ENCODE results near the gene PLSCR3. TPM values are rescaled to one million over a fixed set of nuclear protein-coding genes. Genes with fewer than 3 reads are reported as not detected.

PLSCR3 gene
- total RNA-seq, 4 donors from 2014 or later: 0.77 to 42.6 (median 17.6) TPM

DNA sequence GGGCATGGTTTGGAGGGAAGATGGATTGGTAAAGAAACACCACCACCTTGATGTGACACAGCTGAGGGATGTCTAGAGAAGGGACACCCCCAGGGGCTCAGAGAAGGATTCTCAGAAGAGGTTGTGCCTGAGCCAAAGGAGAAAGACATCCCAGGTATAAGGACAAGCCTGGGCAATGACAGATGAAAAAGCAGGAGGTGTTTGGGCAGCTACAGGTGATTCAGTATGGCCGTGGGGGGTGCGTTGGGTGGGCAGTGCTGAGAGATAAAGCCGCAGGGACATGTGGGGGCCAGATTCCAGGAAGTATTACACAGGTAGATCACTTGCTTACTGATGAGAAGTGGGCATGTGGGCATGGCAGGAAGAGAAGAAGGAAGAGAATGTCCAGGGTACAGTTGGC, 32.4 kb downstream of the PLSCR3 start:
- Histone ChIP-seq H3K36me3 (no peaks in the 10 kb centered on the region), H3K27me3 (no peaks in the 10 kb centered on the region), H3K4me3 (no peak overlapping the region), H3K27ac (no peak overlapping the region), H3K4me1 (no peaks in the 10 kb centered on the region), H3K9me3 (no peaks in the 10 kb centered on the region)
- no peak for TF ChIP-seq POLR2A (IDR thresholded peaks at IDR 0.05)
- TF ChIP-seq, protein P1, sequence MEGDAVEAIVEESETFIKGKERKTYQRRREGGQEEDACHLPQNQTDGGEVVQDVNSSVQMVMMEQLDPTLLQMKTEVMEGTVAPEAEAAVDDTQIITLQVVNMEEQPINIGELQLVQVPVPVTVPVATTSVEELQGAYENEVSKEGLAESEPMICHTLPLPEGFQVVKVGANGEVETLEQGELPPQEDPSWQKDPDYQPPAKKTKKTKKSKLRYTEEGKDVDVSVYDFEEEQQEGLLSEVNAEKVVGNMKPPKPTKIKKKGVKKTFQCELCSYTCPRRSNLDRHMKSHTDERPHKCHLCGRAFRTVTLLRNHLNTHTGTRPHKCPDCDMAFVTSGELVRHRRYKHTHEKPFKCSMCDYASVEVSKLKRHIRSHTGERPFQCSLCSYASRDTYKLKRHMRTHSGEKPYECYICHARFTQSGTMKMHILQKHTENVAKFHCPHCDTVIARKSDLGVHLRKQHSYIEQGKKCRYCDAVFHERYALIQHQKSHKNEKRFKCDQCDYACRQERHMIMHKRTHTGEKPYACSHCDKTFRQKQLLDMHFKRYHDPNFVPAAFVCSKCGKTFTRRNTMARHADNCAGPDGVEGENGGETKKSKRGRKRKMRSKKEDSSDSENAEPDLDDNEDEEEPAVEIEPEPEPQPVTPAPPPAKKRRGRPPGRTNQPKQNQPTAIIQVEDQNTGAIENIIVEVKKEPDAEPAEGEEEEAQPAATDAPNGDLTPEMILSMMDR (IDR thresholded peaks at IDR 0.05): no peak
- DNase-seq: no peak
- intact Hi-C loops (cut with DNase I; ENCODE audit: low total_unique reads): no loop called here

DNA sequence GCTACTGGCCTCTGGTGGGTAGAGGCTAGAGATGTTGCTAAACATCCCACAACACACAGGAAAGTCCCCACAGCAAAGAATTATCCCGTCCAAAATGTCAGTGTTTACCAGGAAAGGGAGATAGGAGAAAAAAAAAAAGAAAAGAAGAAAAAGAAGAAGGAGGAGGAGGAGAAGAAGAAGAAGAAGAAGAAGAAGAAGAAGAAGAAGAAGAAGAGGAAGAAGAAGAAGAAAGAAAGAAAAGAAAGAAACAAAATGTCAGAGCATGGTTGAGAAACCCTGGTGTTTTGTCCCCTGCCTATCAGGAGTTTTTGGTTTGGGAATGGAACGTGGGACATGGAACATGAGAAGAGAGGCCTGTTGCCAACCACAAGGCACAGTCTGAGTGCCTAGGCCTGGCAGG, 36.9 kb downstream of the PLSCR3 start:
- no peak for DNase-seq
- TF ChIP-seq, protein P1 (IDR thresholded peaks at IDR 0.05): no peak
- no peak for TF ChIP-seq POLR2A (IDR thresholded peaks at IDR 0.05)
- intact Hi-C loops (cut with DNase I; ENCODE audit: low total_unique reads): loop anchor here (10.0 kb wide), 1 partner anchor 227 kb away; the partner anchor contains the start of gene MPDU1

DNA sequence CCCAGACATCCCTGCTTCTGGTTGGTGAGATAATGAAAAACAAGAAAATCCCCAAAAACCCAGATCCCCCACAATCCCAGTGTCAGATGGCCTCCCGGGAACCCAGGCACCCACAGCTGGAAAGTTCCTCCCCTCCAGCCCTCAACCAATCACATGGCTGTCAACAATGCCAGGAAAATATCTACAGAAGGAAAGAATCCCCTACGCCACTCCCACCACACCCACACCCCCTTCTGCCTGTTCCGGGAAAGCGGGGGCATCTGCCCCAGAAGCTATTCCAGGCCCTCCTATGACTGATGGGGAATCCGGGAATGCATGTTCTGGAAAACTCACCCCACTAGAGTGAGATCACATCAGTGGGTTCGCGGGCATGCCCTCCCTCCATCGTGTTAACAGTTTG, 37.6 kb downstream of the PLSCR3 start:
- peak in 1 of 2 donors; percentile 60 for DNase-seq
- peaks cover 0 to 8% of the 10 kb centered on the region in 2 donors for H3K4me1 ChIP-seq
- H3K4me3 ChIP-seq: no peak overlapping the region
- TF ChIP-seq POLR2A (IDR thresholded peaks at IDR 0.05): no peak
- no peaks in the 10 kb centered on the region for H3K9me3 ChIP-seq
- no peaks in the 10 kb centered on the region for H3K27me3 ChIP-seq
- H3K27ac ChIP-seq: peak overlapping the region; percentile 34 to 57
- H3K36me3 ChIP-seq: no peaks in the 10 kb centered on the region
- intact Hi-C loops (cut with DNase I; ENCODE audit: low total_unique reads): loop anchor here (10.0 kb wide), 1 partner anchor 228 kb away; the partner anchor contains the start of gene MPDU1

More for the DNA sequence above, 36.9 kb downstream of the PLSCR3 start:
- Histone ChIP-seq H3K4me3 (no peak overlapping the region), H3K4me1 (peaks cover 0 to 8% of the 10 kb centered on the region in 2 donors), H3K9me3 (no peaks in the 10 kb centered on the region), H3K27ac (peak overlapping the region in 1 of 2 donors; percentile 57), H3K36me3 (no peaks in the 10 kb centered on the region), H3K27me3 (no peaks in the 10 kb centered on the region)

DNA sequence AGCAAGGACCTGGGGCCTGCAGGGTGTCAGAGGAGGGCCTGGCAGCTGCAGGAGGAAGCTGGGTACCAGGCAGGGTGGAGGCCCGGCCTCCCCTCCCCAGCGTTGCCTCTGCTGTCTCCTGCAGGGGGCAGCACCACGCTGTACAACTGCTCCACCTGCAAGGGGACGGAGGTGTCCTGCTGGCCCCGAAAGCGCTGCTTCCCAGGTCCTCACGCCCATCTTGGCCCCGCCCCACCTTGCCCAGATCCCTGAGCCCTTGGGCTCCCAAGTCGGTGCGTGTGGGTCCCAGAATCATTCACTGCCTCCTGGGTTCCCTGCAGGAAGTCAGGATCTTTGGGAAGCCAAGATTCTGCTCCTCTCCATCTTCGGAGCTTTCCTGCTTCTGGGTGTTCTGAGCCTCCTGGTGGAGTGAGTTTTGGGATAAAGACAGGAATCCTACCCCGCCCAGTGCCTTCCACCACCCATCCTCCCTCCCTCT, 38.2 kb downstream of the PLSCR3 start:
- H3K27ac ChIP-seq: peak overlapping the region; percentile 34 to 57
- no peak overlapping the region for H3K4me3 ChIP-seq
- intact Hi-C loops (cut with DNase I; ENCODE audit: low total_unique reads): loop anchor here (10.0 kb wide), 1 partner anchor 229 kb away; the partner anchor contains the start of gene MPDU1
- peak; percentile 77 for DNase-seq
- TF ChIP-seq, protein P1 (IDR thresholded peaks at IDR 0.05): peak; percentile 72 to 90 (median 85)
- no peak for TF ChIP-seq POLR2A (IDR thresholded peaks at IDR 0.05)
- H3K27me3 ChIP-seq: no peaks in the 10 kb centered on the region
- H3K4me1 ChIP-seq: peaks cover 0 to 8% of the 10 kb centered on the region in 2 donors
- no peaks in the 10 kb centered on the region for H3K36me3 ChIP-seq
- no peaks in the 10 kb centered on the region for H3K9me3 ChIP-seq

DNA sequence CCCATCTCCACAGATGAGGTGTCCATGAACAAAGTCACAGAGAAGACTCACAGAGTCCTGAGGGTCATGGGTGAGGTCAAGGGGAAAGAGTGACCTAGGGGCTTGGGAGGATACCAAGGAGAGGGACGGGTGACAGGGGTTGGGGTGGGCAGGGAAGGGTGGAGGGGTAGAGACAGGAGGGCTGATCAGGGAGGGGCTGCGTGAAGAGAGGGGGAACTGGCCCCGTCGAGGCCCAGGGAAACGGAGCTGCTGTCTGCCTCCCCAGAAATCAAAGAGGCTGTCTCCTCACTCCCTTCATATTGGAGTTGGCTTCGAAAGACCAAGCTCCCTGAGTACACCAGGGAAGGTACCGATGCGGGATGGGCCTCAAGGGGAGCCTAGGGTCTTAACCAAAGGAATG, 38.8 kb downstream of the PLSCR3 start:
- intact Hi-C loops (cut with DNase I; ENCODE audit: low total_unique reads): loop anchor here (10.0 kb wide), 1 partner anchor 229 kb away; the partner anchor contains the start of gene MPDU1
- no peak for TF ChIP-seq POLR2A (IDR thresholded peaks at IDR 0.05)
- TF ChIP-seq, protein P1 (IDR thresholded peaks at IDR 0.05): no peak
- no peak for DNase-seq
- Histone ChIP-seq H3K36me3 (no peaks in the 10 kb centered on the region), H3K27ac (peak overlapping the region; percentile 34 to 57), H3K4me3 (no peak overlapping the region), H3K9me3 (no peaks in the 10 kb centered on the region), H3K27me3 (no peaks in the 10 kb centered on the region), H3K4me1 (peaks cover 0 to 8% of the 10 kb centered on the region in 2 donors)

Data from uterus (tissue), 4 donors.